Nephron (organoid): ENCODE results near the gene MYOF.

ENCODE experiments used
- H3K27ac Mint-ChIP-seq, 3 experiments: 2 replicates each; pipeline ENCODE4 v1.8.0; 2020; ENCODE audit warnings: mixed read lengths in 3 of 3, mild to moderate bottlenecking in 2 of 3, moderate library complexity in 1 of 3
- H3K27me3 Mint-ChIP-seq: 2 replicates; pipeline ENCODE4 v1.8.0; 2021; ENCODE audit warnings: low read depth, mild to moderate bottlenecking, moderate library complexity, mixed read lengths
- H3K36me3 Mint-ChIP-seq: 2 replicates; pipeline ENCODE4 v1.8.0; 2020; ENCODE audit warnings: low read depth, mixed read lengths
- H3K4me1 Mint-ChIP-seq: 2 replicates; pipeline ENCODE4 v1.8.0; 2020; ENCODE audit warnings: mixed read lengths
- H3K4me3 Mint-ChIP-seq, 3 experiments: 2 replicates each; pipeline ENCODE4 v1.8.0; 2020; ENCODE audit warnings: mild to moderate bottlenecking in 3 of 3, mixed read lengths in 3 of 3, moderate library complexity in 2 of 3
- H3K9me3 Mint-ChIP-seq: 2 replicates; pipeline ENCODE4 v1.8.0; 2020; ENCODE audit warnings: mixed read lengths
- CTCF ChIP-seq, 3 experiments: fragments of 200-600 bp; sonication (generic); IDR thresholded peaks; one replicate each; pipeline ENCODE4 v1.5.0; 2021; ENCODE audit warnings: antibody characterized with exemption in 3 of 3; ENCODE audit not compliant: unreplicated experiment in 3 of 3

The MYOF gene

GRCh38 chr10:93435621-93436397 lies 46.3 kb downstream of the MYOF start:
- peak overlapping the region; percentile 49 to 54 (median 53) for H3K4me3 Mint-ChIP-seq

GRCh38 chr10:93434991-93435491 lies 47.1 kb downstream of the MYOF start:
- Mint-ChIP-seq H3K27me3 (no peaks in the 10 kb centered on the region), H3K27ac (peak overlapping the region; percentile 99 to 100 (median 99)), H3K4me1 (peaks cover 58% of the 10 kb centered on the region), H3K4me3 (no peak overlapping the region), H3K9me3 (no peaks in the 10 kb centered on the region), H3K36me3 (peaks cover 7% of the 10 kb centered on the region)
- no peak for TF ChIP-seq CTCF (IDR thresholded peaks at IDR 0.05; ENCODE audit: unreplicated experiment in 3 of 3)

More at GRCh38 chr10:93435621-93436397, 46.3 kb downstream of the MYOF start:
- Mint-ChIP-seq H3K36me3 (peaks cover 4% of the 10 kb centered on the region), H3K4me1 (peaks cover 66% of the 10 kb centered on the region), H3K9me3 (no peaks in the 10 kb centered on the region), H3K27me3 (no peaks in the 10 kb centered on the region), H3K27ac (peak overlapping the region; percentile 99 to 100 (median 99))
- no peak for TF ChIP-seq CTCF (IDR thresholded peaks at IDR 0.05; ENCODE audit: unreplicated experiment in 3 of 3)

GRCh38 chr10:93431361-93431760 lies 50.8 kb downstream of the MYOF start:
- Mint-ChIP-seq H3K27ac (no peak overlapping the region), H3K4me3 (no peak overlapping the region)

GRCh38 chr10:93425861-93426260 lies 56.3 kb downstream of the MYOF start:
- H3K4me3 Mint-ChIP-seq, result no peak overlapping the region
- peaks cover 21% of the 10 kb centered on the region for H3K4me1 Mint-ChIP-seq
- H3K27me3 Mint-ChIP-seq, result no peaks in the 10 kb centered on the region
- no peaks in the 10 kb centered on the region for H3K9me3 Mint-ChIP-seq
- H3K27ac Mint-ChIP-seq, result peak overlapping the region in 1 of 3 experiments; percentile 8
- TF ChIP-seq CTCF (IDR thresholded peaks at IDR 0.05; ENCODE audit: unreplicated experiment in 3 of 3), result no peak
- peaks cover 17% of the 10 kb centered on the region for H3K36me3 Mint-ChIP-seq

More at GRCh38 chr10:93431361-93431760, 50.8 kb downstream of the MYOF start:
- H3K4me1 Mint-ChIP-seq, result peaks cover 30% of the 10 kb centered on the region
- H3K27me3 Mint-ChIP-seq, result no peaks in the 10 kb centered on the region
- H3K36me3 Mint-ChIP-seq, result peaks cover 14% of the 10 kb centered on the region
- no peaks in the 10 kb centered on the region for H3K9me3 Mint-ChIP-seq
- TF ChIP-seq CTCF (IDR thresholded peaks at IDR 0.05; ENCODE audit: unreplicated experiment in 3 of 3), result no peak

- Mint-ChIP-seq H3K4me1 (peaks cover 39% of the 10 kb centered on the region), H3K36me3 (peaks cover 8% of the 10 kb centered on the region), H3K27me3 (no peaks in the 10 kb centered on the region), H3K4me3 (no peak overlapping the region), H3K27ac (peak overlapping the region; percentile 85 to 89 (median 89)), H3K9me3 (no peaks in the 10 kb centered on the region)
- TF ChIP-seq CTCF (IDR thresholded peaks at IDR 0.05; ENCODE audit: unreplicated experiment in 3 of 3), result no peak
These were observed 60.0 kb downstream of the MYOF start for GRCh38 chr10:93422118-93422517.
